GM21576 (cell line): ENCODE results near the gene ENTPD2.
"Not testable (repeated sequence)": the region's sequence is repeated elsewhere in the genome, so short reads cannot be mapped to it uniquely, and the experiment has no call there.

ENCODE experiments used
- ATAC-seq: cut with Tn5 transposase; IDR thresholded peaks from one replicate; pipeline ENCODE4 v1.9.1; 2021; ENCODE audit warnings: mild to moderate bottlenecking, moderate library complexity; ENCODE audit not compliant: unreplicated experiment

Gene ENTPD2

DNA sequence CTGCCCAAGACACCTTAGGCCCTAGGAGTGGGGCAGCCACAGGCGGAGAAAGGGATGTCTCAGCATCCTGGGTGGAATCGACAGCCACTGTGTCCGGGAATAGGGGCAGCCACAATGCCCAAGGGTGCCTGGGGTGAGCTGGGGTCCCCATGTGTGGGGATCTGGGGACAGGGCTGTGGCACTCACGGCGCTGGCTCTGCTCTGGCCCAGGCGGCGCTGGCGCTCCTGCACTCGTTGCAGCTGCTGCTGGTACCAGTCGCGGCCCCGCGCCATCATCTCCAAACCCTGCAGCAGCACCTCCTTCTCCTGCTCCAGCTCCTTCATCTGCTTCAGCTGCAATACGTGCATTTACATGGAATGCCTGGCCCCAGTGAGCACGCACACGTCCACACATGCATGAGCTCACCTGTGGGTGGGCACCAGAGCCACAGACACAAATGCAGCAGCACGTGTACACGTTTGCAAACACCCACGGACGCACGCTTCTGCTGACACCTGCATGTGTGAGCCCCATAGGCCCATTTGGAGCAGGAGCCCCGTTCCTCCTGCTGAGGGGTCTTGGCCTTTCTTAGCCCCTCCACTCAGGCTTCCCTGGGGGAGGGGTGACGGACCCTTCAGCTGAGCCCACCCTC is 11.6 kb upstream of the ENTPD2 start:
- no peak for ATAC-seq

DNA sequence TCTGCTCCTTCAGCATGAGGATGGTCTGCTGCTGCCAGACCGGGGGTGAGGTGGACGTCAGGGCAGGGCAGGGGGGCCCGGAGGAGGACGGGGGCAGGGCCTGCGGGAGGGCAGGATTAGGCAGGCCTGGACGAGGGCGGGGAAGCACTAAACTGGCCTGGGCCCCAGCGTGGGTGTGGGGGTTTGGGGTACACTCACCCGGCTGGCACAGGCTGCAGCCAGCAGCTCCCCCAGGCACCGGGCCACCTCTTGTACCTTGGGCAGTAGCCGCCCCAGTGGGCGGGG is 11.0 kb upstream of the ENTPD2 start:
- no peak for ATAC-seq

DNA sequence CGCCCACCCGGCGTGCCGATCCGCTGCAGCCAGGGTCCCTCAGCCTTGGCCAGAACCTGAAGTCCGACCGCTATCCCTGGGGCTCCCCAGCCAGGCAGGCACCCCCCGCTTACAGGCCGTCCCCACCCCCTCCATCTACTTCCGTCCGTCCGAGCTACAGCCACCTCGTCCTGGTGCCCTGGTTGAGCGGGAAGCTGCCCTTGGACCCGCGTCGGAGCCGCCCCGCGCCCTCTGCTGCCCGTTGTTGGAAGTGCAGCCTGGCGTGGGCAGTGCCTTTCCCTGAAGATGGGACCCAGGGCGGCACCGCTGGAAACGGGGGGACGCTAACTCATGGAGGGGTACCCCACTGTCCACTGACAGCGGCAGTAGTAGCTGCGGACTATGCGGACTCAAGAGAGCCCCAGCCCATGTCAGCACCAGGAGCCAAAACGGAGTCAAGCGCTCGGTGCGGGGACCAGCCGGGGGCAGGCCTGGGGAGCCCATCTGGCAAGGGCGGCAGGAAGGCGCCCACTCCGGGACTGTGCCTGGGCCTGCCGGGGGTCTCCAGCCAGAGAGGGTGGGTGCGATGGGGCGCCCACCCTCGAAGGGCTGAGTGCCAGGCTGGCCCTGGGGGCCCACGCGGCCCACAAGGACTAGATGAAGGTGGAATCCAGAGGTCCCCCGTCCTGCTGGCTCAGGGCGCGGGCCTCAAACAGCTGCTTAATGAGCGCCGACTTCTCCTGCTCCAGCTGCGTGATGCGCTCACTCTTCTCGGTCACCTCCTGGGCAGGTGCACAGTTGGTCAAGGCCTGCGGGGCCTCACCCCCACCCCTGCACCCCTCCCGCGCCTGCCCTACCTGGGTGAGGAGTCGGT is 10.4 kb upstream of the ENTPD2 start:
- ATAC-seq = no peak

DNA sequence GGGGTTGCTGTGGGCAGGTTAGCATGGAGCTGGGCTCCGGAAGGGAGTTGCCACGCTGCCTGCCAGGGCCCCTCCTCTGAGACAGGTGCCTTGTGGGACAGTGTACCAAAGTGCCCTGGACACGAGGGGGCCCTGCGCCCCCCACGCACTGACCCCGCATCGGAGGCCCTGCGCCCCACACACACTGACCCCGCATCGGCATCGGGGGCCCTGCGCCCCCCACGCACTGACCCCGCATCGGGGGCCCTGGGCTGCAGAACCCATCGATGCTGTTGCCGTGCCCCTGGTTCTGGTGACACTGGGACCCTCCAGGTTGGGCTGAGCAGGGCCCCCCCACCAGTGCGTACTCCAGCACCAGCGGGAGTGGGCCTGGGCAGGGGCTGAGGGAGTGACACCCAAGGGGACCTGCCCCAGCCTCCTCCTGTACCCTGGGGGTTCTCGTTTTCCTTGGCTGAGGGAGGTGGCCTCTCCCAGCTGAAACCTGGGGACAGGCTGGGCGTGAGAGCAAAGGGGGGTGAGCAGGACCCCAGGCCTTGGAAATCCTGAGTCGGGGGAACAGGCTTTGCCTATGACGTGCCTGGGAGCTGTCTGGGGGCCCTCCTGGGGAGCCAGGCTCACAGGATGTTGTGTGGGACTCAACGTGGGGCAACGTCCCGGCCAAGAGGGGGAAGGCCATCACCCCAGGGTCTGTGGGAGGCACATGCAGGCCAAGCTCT is 9.6 kb upstream of the ENTPD2 start:
- no peak for ATAC-seq

DNA sequence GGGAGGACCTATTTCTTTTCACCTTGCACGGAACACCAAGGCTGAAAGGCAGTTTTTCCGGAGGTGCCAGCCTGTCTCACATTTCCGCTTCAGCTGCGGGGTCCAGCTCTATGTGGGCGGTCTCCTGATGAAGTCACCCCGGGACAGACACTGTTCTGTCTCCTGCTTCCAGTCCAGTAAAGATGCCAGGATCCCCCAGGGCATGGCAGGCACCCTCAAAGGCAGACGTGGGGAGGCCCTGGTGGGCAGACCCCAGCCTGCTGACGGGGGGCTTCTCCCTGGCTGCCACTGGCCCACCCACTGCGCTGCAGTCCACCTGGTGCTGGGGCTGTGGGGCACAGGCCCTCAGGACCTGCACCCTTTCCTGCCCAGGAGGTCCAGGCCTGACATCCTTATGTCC is 8.9 kb upstream of the ENTPD2 start:
- not testable (repeated sequence) for ATAC-seq

DNA sequence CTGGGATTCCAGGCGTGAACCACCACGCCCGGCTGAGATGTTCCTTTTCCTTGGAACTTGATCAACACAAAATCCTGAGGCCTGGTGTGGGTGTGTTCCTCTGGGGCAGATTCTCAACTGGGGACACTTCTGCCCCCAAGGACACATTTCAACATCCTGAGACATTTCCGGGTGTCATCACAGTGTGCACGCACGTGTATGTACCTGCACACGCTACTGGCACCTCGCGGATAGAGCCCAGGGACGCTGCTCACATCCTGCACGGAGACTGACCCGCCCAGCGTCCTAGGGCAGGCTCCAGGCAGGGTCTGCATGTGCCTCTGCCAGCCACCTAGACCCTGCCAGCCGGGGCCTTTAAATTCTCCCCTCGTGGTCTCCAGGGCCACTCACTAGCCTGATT is 8.5 kb upstream of the ENTPD2 start:
- ATAC-seq = no peak

DNA sequence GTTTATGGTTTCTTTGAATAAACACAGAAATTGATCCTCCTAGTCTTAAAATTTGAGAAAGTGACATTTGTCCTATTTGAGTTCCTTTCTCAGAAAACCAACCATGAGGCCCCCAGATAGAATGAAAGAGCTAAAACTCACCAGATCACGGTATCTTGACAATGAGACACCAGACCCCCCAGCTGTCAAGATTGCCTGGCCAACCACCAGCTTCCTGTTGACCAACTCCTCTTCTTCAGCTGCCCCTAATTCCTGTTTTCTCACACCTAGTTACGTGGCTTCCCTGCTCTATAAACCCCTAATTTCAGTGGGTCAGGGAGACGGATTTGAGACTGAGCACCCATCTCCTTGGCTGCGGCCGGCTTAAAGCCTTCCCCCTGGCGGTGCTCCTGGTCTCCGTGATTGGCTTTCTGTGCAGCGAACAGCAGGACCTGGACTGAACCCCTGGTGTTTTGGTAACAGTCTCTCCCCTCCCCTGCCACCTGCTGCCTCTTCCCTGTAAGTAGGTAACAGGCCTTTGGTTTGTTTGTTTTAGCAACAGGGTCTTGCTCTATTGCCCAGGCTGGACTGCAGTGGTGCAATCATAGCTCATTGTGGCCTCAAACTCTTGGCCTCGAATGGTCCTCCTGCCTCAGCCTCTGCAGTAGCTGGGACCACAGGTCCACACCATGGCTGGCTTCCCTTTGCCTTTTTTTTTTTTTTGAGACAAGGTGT is 4.8 kb upstream of the ENTPD2 start:
- no peak for ATAC-seq

DNA sequence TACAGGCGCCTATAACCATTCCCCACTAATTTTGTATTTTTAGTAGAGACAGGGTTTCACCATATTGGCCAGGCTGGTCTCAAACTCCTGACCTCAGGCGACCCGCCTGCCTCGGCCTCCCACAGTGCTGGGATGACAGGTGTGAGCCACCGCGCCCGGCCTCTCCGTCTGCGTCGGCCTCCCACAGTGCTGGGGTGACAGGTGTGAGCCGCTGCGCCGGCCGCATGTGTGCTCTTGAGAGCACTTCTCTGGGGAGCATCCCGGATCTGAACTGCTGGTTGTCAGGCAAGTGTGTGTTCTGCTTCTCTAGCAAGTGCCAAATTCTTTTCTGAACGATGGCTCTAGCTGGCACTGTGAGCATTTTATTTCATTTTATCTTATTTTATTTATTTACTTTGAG is 3.7 kb upstream of the ENTPD2 start:
- ATAC-seq = no peak

DNA sequence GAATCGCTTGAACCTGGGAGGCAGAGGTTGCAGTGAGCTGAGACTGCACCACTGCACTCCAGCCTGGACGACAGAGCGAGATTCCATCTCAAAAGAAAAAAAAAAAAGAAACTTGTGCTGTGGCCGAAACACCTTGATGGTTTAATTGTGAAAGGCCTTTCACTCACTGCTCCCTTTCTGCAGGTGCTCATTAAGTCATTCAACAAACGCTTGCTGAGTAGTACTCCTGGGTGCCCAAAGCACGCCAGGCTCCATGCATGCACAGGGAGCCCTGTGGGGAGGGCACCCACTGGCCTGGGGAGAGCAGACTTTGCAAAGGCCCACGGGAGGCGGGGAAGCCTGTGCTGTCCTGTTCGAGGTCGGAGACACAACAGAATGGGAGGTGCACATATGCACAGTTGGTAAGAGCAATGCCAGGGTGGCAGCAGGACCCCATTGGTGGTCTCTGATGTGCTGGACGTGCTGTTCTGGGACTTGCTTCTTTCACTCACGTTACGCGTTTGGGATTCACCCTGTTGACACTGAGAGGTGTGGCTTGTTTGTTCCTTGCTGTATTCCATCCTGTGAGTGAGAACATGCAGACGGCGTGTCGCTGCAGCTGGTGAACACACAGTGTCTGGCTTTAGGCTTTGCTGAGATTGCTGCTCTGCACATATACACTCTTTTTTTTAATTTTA is 3.0 kb upstream of the ENTPD2 start:
- ATAC-seq = no peak

DNA sequence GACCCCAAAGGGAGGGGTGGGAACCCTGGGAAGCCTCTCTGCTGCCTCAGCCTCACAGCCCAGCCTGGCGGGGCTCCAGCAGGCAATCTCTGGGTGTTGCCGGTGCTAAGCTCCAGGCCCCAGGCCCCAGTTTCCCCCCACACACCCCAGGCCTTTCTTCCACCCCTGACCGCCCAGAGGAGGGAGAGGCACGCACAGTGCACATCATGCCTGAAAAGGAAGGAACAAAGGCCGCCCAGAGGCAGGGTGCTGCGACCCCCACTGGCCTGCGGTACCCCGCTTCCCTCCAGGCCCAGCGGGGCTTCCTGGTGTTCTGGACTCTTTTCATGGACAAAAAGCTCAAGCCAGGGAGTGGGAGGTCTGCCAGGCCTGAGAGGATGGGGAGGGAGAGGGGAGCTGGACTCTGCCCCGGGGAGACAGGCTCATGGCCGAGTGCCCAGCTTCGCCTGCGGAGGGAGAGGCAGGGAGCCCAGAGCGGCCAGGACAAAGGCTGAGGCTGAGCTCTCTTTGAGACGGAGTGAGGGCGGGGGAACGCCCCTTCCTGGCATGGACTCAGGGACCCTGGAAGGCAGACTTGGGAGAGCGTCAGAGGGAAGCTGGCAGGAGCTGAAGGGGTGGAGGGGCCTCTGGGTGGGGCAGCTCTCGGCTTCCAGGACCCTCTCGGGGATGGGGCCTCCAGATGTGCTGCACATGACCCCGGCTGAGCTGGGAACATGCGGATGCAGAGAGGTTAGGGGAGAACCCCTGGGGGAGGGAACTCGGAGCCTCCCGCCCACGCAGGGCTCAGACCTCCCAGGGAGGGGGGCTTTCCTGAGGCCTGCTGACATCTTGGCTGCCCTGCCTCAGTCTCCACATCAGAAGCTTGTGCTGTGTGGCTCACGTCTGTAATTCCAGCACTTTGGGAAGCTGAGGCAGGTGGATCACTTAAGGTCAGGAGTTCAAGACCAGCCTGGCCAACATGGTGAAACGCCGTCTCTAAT is 1.8 kb upstream of the ENTPD2 start:
- no peak for ATAC-seq

DNA sequence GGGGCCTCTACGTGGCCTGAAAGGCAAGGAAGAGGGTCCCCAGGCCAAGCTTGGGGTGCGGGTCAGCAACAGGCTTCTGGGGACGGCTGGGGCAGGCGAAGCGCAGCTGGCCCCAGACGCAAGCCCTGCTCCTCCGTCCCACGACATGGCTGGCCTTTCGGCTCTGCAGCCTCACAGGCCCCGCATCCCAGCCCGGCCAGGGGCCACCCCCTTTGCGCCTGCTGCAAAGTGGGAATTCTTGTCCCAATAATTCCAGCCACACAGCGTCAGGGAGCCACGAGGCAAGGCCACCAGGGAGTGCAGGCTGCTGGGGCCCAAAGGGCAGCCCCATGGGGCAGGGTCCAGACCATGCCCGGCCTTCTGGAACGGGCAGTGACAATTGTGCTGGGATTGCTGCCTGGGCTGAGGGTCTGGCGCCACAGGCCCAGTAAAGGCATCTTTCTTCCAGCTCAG is 1.1 kb upstream of the ENTPD2 start:
- no peak for ATAC-seq

DNA sequence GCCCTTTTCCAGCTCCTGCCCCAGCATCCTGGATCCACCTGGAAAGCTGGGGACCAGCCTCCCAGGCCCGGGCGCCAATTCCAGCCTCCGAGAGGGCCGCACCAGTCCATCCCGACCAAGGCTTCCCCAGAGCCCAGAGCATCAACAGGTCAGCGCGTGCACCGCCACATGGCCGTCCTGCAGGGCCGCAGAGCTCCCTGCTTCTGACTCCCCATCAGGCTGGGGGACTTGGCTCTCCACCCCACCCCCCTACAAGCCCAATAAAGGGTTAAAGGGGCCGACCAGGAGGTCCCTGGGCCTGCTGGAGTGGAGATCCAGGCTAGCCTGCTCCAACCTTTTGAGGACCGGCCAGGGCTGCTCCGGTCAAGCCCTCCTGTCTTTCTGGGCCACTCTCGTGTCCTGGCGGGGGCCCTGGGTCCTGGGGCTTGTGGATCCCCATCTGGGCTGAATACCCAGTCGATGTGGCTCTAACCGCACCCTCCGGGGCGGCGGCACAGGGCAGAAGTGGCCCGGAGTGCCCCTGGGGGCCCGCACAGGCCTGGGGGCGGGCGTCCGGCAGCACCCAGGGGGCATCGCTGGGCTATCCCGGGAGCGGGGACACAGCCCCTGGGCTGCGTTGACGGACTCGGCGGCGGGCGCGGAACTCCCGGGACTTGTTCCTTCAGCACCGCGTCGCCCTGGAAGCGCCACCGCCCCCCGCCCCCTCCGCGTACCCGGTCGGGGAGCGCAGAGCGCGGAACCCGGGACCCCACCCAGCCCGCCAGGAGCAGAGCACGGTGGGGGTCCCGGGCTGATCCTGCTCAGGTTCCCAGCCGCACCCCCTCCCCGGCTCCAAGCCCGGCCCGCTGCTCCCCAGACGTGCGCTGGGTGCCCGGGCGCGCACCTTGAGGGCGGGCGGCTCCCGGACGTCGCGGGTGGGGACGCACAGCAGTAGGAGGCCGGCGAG is 590 bp downstream of the ENTPD2 start:
- no peak for ATAC-seq

DNA sequence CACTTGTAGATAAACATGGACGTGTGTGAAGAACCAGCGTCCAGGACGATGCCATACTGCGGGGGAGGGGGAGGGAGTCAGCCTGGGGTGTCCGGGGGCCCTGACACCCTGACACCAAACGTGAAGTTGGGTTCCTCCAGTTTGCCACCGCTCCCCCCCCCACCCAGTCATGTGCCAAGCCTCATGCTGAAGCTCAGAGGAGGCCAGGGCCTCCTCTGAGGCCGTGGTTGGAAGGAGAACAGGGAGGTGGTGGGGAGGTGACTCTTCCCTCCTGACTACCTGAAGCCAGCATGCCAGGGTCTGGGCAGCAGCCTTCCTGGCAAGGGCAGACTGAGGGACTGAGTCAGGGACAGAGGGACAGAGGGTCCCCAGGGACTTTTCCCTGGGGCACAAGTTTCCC is 1.6 kb downstream of the ENTPD2 start:
- ATAC-seq = no peak

DNA sequence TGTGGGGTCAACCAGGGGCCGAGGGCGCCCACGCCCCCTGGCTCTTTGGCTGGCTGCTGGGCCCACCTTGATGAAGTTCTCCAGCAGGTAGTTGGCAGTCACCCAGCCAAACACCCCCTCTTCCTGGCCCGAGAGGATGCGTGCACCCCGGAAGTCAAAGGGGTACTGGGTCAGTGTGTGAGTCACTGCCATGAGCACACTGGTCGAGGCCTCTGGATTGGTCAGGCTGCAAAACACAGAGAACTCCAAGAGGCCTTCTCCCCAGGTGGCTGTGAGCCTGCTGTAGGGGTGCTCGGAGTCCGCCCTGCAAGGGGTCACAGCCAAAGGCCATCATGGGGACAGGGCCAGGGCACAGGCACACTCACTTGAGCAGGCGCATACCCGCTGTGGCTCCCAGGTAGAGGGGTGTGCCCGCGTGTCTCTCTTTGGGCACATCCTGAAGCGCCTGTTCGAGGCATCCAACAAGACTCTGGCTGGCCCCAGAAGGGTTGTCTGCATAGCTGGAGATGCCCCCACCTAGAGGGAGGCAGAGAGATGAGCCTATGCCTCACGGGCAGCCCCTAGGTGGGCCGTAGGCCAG is 2.6 kb downstream of the ENTPD2 start:
- no peak for ATAC-seq

DNA sequence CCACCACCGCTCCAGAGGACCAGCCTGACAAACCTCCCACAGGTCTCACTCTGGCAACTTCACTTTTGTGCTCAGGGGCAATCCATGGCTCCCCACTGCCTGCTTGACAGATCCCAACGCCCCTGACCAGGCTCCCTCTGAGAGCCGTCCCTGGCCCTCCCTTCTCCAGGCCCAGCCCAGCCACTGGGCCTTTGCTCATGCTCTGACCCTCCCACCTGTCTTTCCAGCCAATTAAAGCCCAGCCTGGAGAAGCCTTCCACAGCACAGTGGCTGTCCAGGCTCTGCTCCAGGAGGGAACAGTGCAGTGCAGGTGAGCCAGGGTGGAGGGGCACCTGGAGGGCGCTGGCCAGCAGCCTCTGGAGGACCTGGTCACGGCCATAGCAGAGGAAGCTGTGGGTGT is 3.3 kb downstream of the ENTPD2 start:
- no peak for ATAC-seq

DNA sequence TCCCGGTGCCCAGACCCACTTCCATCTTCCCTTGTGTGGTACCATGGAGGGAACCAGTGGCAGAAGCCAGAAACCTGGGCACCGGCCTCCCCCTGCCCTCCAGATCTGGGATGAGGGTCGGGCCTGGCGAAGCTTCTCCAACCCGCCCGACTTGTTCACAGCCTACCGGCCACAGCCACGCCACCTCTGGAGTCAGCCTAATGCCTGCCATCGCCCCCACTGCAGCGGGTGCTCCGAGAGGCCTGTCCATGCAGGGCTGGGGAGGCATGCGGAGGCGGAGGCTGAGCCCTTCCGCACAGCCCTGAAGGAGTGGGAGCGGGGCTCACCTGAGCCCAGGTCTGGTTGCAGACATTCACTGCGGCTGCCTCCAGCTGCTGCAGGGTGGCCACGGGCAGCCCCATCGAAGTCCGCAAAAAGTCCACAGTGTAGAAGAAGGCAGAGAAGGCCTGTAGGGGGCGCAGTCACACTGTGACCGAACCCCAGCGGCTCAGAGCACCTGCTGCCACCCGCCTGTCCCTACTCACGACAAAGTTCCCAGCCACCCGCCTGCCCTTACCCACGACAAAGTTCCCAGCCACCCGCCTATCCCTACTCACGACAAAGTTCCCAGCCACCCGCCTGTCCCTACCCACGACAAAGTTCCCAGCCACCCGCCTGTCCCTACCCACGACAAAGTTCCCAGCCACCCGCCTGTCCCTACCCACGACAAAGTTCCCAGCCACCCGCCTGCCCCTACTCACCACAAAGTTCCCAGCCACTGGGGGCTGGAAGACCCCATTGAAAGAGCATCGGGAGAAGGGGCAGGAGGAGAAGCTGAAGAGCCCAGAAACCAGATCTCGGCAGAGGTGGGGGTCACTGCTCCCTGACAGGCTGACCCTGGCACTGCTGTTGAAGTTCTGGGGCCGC is 4.1 kb downstream of the ENTPD2 start:
- ATAC-seq = no peak
